IMR-90 (cell line): ENCODE data around the gene PLA2G4F. TPM values are rescaled to one million over a fixed set of nuclear protein-coding genes. Genes with fewer than 3 reads are reported as not detected.

ENCODE experiments used
- ATAC-seq: fragments of 200-7000 bp; cut with Tn5 transposase; 2 replicates; pipeline ENCODE4 v1.9.1; 2020; ENCODE audit warnings: low read depth, mild to moderate bottlenecking, moderate library complexity
- BruUV-seq: library from RNA; stranded (reverse); fragments of 400-500 nt; replicated peaks from 2 replicates; lab custom pipeline; 2021; lab: Mats Ljungman, UMichigan
- CTCF ChIA-PET: fragments of 300-600 bp; formaldehyde crosslinking; extraction: SDS; loops from one replicate; lab custom pipeline; 2021; ENCODE audit warnings: antibody characterized with exemption; lab: Yijun Ruan, JAX
- POLR2A ChIA-PET: fragments of 300-600 bp; sonication (Branson Sonifier 250); formaldehyde crosslinking; loops from one replicate; lab custom pipeline; 2022; ENCODE audit warnings: antibody characterized with exemption; ENCODE audit not compliant: unreplicated experiment; lab: Charles Lee
- DNase-seq: peaks from one replicate; pipeline ENCODE4 v3.0.0; 2013
- H2AFZ ChIP-seq: replicated peaks from 2 replicates; pipeline ENCODE3; 2013; ENCODE audit warnings: low read length, mild to moderate bottlenecking; ENCODE audit not compliant: poor library complexity
- H2AK5ac ChIP-seq: 2 replicates; pipeline ENCODE4 v1.6.1; 2013; ENCODE audit warnings: low read depth, low read length, inconsistent platforms
- H2AK9ac ChIP-seq: replicated peaks from 2 replicates; pipeline ENCODE3; 2013; ENCODE audit warnings: mild to moderate bottlenecking, low read depth, low read length, moderate library complexity; ENCODE audit not compliant: poor library complexity
- H2BK120ac ChIP-seq: 2 replicates; pipeline ENCODE4 v1.6.1; 2013; ENCODE audit warnings: low read depth, low read length, inconsistent platforms
- H2BK15ac ChIP-seq: 3 replicates; pipeline ENCODE4 v1.6.1; 2013; ENCODE audit warnings: low read depth, low read length, inconsistent platforms
- H2BK20ac ChIP-seq: 2 replicates; pipeline ENCODE4 v1.6.1; 2013; ENCODE audit warnings: low read depth, mild to moderate bottlenecking, inconsistent platforms, low read length, moderate library complexity
- H2BK5ac ChIP-seq: 2 replicates; pipeline ENCODE4 v1.6.1; 2013; ENCODE audit warnings: mild to moderate bottlenecking, low read depth, low read length, inconsistent platforms; ENCODE audit not compliant: poor library complexity, severe bottlenecking
- H3K14ac ChIP-seq: replicated peaks from 2 replicates; pipeline ENCODE4 v1.6.1; 2013; ENCODE audit warnings: low read depth, low read length, inconsistent platforms
- H3K18ac ChIP-seq: 2 replicates; pipeline ENCODE4 v1.6.1; 2013; ENCODE audit warnings: low read depth, low read length, control low read depth
- H3K23ac ChIP-seq: 2 replicates; pipeline ENCODE4 v1.6.1; 2013; ENCODE audit warnings: low read depth, low read length, inconsistent platforms
- H3K27ac ChIP-seq: 2 replicates; pipeline ENCODE4 v1.5.1; 2013; ENCODE audit warnings: mild to moderate bottlenecking, control low read depth, low read length; ENCODE audit not compliant: insufficient read depth
- H3K27me3 ChIP-seq: 2 replicates; pipeline ENCODE4 v1.6.1; 2013; ENCODE audit warnings: low read length; ENCODE audit not compliant: control insufficient read depth, insufficient read depth
- H3K36me3 ChIP-seq: 2 replicates; pipeline ENCODE4 v1.6.1; 2013; ENCODE audit warnings: low read length, mixed read lengths; ENCODE audit not compliant: control insufficient read depth, insufficient read depth
- H3K4ac ChIP-seq: 2 replicates; pipeline ENCODE4 v1.6.1; 2013; ENCODE audit warnings: low read depth, low read length, inconsistent platforms
- H3K4me1 ChIP-seq: 2 replicates; pipeline ENCODE4 v1.6.1; 2013; ENCODE audit warnings: low read length, mixed read lengths; ENCODE audit not compliant: control insufficient read depth, insufficient read depth
- H3K4me2 ChIP-seq: 2 replicates; pipeline ENCODE4 v1.6.1; 2013; ENCODE audit warnings: low read depth, mild to moderate bottlenecking, control low read depth, low read length, moderate library complexity
- H3K4me3 ChIP-seq: 2 replicates; pipeline ENCODE4 v1.5.1; 2013; ENCODE audit warnings: low read depth, mild to moderate bottlenecking, control low read depth, low read length, moderate library complexity; ENCODE audit not compliant: insufficient read depth
- H3K56ac ChIP-seq: 2 replicates; pipeline ENCODE4 v1.6.1; 2013; ENCODE audit warnings: low read length, inconsistent platforms; ENCODE audit not compliant: insufficient read depth; ENCODE audit errors: extremely low read depth
- H3K79me1 ChIP-seq, 2 experiments: 2 replicates each; pipeline ENCODE4 v1.6.1; 2013; ENCODE audit warnings: low read length in 2 of 2, inconsistent platforms in 1 of 2, low read depth in 1 of 2
- H3K9ac ChIP-seq: 2 replicates; pipeline ENCODE4 v1.6.1; 2013; ENCODE audit warnings: low read depth, low read length, control low read depth
- H3K9me1 ChIP-seq: 2 replicates; pipeline ENCODE4 v1.6.1; 2013; ENCODE audit warnings: low read length, inconsistent platforms; ENCODE audit not compliant: insufficient read depth
- H3K9me3 ChIP-seq: 2 replicates; pipeline ENCODE4 v1.6.1; 2013; ENCODE audit warnings: low read length; ENCODE audit not compliant: control insufficient read depth, insufficient read depth
- H4K20me1 ChIP-seq: 2 replicates; pipeline ENCODE4 v1.6.1; 2013; ENCODE audit warnings: low read length, inconsistent platforms; ENCODE audit not compliant: insufficient read depth
- H4K5ac ChIP-seq: 2 replicates; pipeline ENCODE4 v1.6.1; 2013; ENCODE audit warnings: mild to moderate bottlenecking, low read depth, low read length, control low read depth
- H4K8ac ChIP-seq, 2 experiments: 2 replicates each; pipeline ENCODE4 v1.6.1; 2013; ENCODE audit warnings: low read depth in 2 of 2, low read length in 2 of 2, control low read depth in 1 of 2, inconsistent platforms in 1 of 2
- H4K91ac ChIP-seq: 2 replicates; pipeline ENCODE4 v1.6.1; 2013; ENCODE audit warnings: low read depth, low read length, inconsistent platforms; ENCODE audit not compliant: insufficient read depth
- BHLHE40 ChIP-seq: fragments of 150-350 bp; IDR thresholded peaks from 2 replicates; pipeline ENCODE4 v1.6.1; 2016; ENCODE audit warnings: mild to moderate bottlenecking, low read depth, low read length
- CEBPB ChIP-seq: IDR thresholded peaks from 2 replicates; pipeline ENCODE4 v1.6.1; 2012; ENCODE audit warnings: low read depth, low read length, improper control_type of control experiment
- CHD1 ChIP-seq: IDR thresholded peaks from 2 replicates; pipeline ENCODE4 v1.6.1; 2012; ENCODE audit warnings: low read depth, low read length, improper control_type of control experiment
- CTCF ChIP-seq: conservative IDR thresholded peaks from 2 replicates; pipeline ENCODE4 v1.5.1; 2012; ENCODE audit warnings: mild to moderate bottlenecking, low read depth, low read length, improper control_type of control experiment
- ELK1 ChIP-seq: fragments of 150-350 bp; IDR thresholded peaks from 2 replicates; pipeline ENCODE4 v1.6.1; 2016; ENCODE audit warnings: low read depth, mild to moderate bottlenecking, low read length, moderate library complexity, borderline replicate concordance
- FOS ChIP-seq: fragments of 150-350 bp; IDR thresholded peaks from 2 replicates; pipeline ENCODE4 v1.6.1; 2016; ENCODE audit warnings: low read depth, low read length
- MAFK ChIP-seq: IDR thresholded peaks from 2 replicates; pipeline ENCODE4 v1.6.1; 2012; ENCODE audit warnings: low read depth, low read length, improper control_type of control experiment
- MAZ ChIP-seq: IDR thresholded peaks from 2 replicates; pipeline ENCODE4 v1.6.1; 2012; ENCODE audit warnings: low read depth, mild to moderate bottlenecking, low read length, improper control_type of control experiment, moderate library complexity, borderline replicate concordance
- MXI1 ChIP-seq: IDR thresholded peaks from 2 replicates; pipeline ENCODE4 v1.6.1; 2012; ENCODE audit warnings: low read depth, mild to moderate bottlenecking, low read length, moderate library complexity, borderline replicate concordance
- NFE2L2 ChIP-seq: fragments of 150-350 bp; IDR thresholded peaks from 2 replicates; pipeline ENCODE4 v1.6.1; 2016; ENCODE audit warnings: low read depth, mild to moderate bottlenecking, low read length
- POLR2A ChIP-seq: IDR thresholded peaks from 2 replicates; pipeline ENCODE4 v1.6.1; 2012; ENCODE audit warnings: mild to moderate bottlenecking, low read depth, low read length
- RAD21 ChIP-seq: IDR thresholded peaks from 2 replicates; pipeline ENCODE4 v1.6.1; 2012; ENCODE audit warnings: low read length, improper control_type of control experiment
- RCOR1 ChIP-seq: IDR thresholded peaks from 2 replicates; pipeline ENCODE4 v1.6.1; 2012; ENCODE audit warnings: mild to moderate bottlenecking, low read length, improper control_type of control experiment; ENCODE audit not compliant: insufficient replicate concordance
- RFX5 ChIP-seq: IDR thresholded peaks from 2 replicates; pipeline ENCODE4 v1.8.0; 2012; ENCODE audit warnings: low read depth, mild to moderate bottlenecking, low read length, moderate library complexity
- SMC3 ChIP-seq: fragments of 150-350 bp; IDR thresholded peaks from 2 replicates; pipeline ENCODE4 v1.6.1; 2016; ENCODE audit warnings: low read depth, mild to moderate bottlenecking, antibody characterized with exemption, low read length, moderate library complexity
- USF2 ChIP-seq: fragments of 150-350 bp; IDR thresholded peaks from 2 replicates; pipeline ENCODE4 v1.6.1; 2017; ENCODE audit warnings: mild to moderate bottlenecking, antibody characterized with exemption, low read length, low read depth
- WGBS, 2 experiments: methylation state at CpG; one replicate each; pipeline versions ENCODE4 v1.1.5 to v1.1.7; 2013; ENCODE audit warnings: missing lambda C conversion rate in 2 of 2; ENCODE audit not compliant: insufficient read length in 1 of 2; ENCODE audit errors: extremely low coverage in 2 of 2; 5-methylcytosine and 5-hydroxymethylcytosine counted together
- dilution Hi-C: fragments of 300-500 bp; cut with HindIII; formaldehyde crosslinking; loops from one replicate; pipeline ENCODE4 v1.14.3; 2018; ENCODE audit warnings: low sequenced_read_pairs; ENCODE audit not compliant: unreplicated experiment
- in situ Hi-C: fragments of 300-500 bp; cut with MboI; formaldehyde crosslinking; loops from 3 replicates; pipeline ENCODE4 v1.14.3; 2019; ENCODE audit warnings: low sequenced_read_pairs, inconsistent platforms, mixed read lengths
- intact Hi-C: fragments of 100-400 bp; cut with micrococcal nuclease; formaldehyde crosslinking; loops from 2 replicates; pipeline ENCODE4 v1.10.0; 2022
- polyA plus RNA-seq, 3 experiments: library from polyadenylated mRNA; depleted of rRNA; stranded (reverse); fragments of >200 nt; gene quantifications; 2 replicates each; pipeline ENCODE4 v1.2.3, GENCODE V29; 2012; ENCODE audit warnings: low replicate concordance in 1 of 3
- total RNA-seq: library from RNA; depleted of rRNA; stranded (reverse); fragments of >200 nt; gene quantifications from 2 replicates; pipeline ENCODE4 v1.2.3, GENCODE V29; 2012

The PLA2G4F gene
- total and polyA plus RNA-seq, 2 of the 4 experiments (the other 2 are of a cell fraction) = not detected

- Histone ChIP-seq H3K27ac (no peak within 1 kb of the TSS), H3K18ac (no peak within 1 kb of the TSS), H3K9me3 (no peaks in the 10 kb centered on the region; the same call in none of the 2 replicates), H3K56ac (no peak within 1 kb of the TSS), H4K91ac (no peak within 1 kb of the TSS), H3K27me3 (peaks cover 57% of the 10 kb centered on the region), H3K4me2 (no peak within 1 kb of the TSS), H2BK5ac (no peak within 1 kb of the TSS), H4K5ac (no peak within 1 kb of the TSS), H3K36me3 (no peaks in the 10 kb centered on the region), H4K8ac (no peak within 1 kb of the TSS), H3K4me1 (no peaks in the 10 kb centered on the region), H2AK5ac (no peak within 1 kb of the TSS), H2AFZ (no peak within 1 kb of the TSS), H4K20me1 (no peaks in the 10 kb centered on the region), H3K9me1 (no peaks in the 10 kb centered on the region), H3K14ac (no peak within 1 kb of the TSS), H2BK15ac (no peak within 1 kb of the TSS), H2AK9ac (no peak within 1 kb of the TSS), H3K79me1 (no peaks in the 10 kb centered on the region), H3K4ac (no peak within 1 kb of the TSS), H3K23ac (no peak within 1 kb of the TSS), H2BK120ac (no peak within 1 kb of the TSS), H2BK20ac (no peak within 1 kb of the TSS), H3K9ac (no peak within 1 kb of the TSS), H3K4me3 (no peak within 1 kb of the TSS)
- 56% methylated on average over 5 of the region's 6 CpGs; no CpG with 5 or more reads in 1 of the 2 experiments for WGBS, 2 experiments
- ATAC-seq (no peak), DNase-seq (no peak)
- ChIA-PET POLR2A (no interaction called here), CTCF (no interaction called here)
- no peak for TF ChIP-seq USF2
- TF ChIP-seq CTCF = no peak
- TF ChIP-seq CHD1 = no peak
- no peak for TF ChIP-seq RAD21
- TF ChIP-seq MXI1 = no peak
- TF ChIP-seq MAFK = no peak
- TF ChIP-seq RFX5 = no peak
- TF ChIP-seq ELK1 = no peak
- no peak for TF ChIP-seq CEBPB
- TF ChIP-seq SMC3 = no peak
- no peak for TF ChIP-seq FOS
- TF ChIP-seq POLR2A = no peak
- no peak for TF ChIP-seq NFE2L2
- no peak for TF ChIP-seq BHLHE40
- TF ChIP-seq RCOR1 = no peak
- TF ChIP-seq MAZ = no peak
- BruUV-seq = no TSS peak
- dilution Hi-C loops (no loop called here), intact Hi-C loops (no loop called here), in situ Hi-C loops (no loop called here)
These were observed 61.9 kb downstream of the PLA2G4F start, which contains the start of gene PLA2G4D for GRCh38 chr15:42094512-42094963. Gene PLA2G4D, minus strand, starts transcription at chr15:42094562. Its CDS starts 103 bp downstream, at chr15:42094459.
